WI38 (cell line): Measurements from ENCODE around the gene GAS2L2.

Source experiments
- H3K4me3 ChIP-seq: 2 replicates; pipeline ENCODE4 v1.5.1; 2011; ENCODE audit warnings: low read depth, mild to moderate bottlenecking, control low read depth, low read length
- TF ChIP-seq, protein P1 (sequence below): IDR thresholded peaks from 2 replicates; pipeline ENCODE4 v1.5.1; 2012; ENCODE audit warnings: low read depth, mild to moderate bottlenecking, control low read depth, low read length

The GAS2L2 gene

GRCh38 chr17:35694906-35695305 lies 58.1 kb downstream of the GAS2L2 start:
- no peak overlapping the region for H3K4me3 ChIP-seq
- TF ChIP-seq, protein P1, sequence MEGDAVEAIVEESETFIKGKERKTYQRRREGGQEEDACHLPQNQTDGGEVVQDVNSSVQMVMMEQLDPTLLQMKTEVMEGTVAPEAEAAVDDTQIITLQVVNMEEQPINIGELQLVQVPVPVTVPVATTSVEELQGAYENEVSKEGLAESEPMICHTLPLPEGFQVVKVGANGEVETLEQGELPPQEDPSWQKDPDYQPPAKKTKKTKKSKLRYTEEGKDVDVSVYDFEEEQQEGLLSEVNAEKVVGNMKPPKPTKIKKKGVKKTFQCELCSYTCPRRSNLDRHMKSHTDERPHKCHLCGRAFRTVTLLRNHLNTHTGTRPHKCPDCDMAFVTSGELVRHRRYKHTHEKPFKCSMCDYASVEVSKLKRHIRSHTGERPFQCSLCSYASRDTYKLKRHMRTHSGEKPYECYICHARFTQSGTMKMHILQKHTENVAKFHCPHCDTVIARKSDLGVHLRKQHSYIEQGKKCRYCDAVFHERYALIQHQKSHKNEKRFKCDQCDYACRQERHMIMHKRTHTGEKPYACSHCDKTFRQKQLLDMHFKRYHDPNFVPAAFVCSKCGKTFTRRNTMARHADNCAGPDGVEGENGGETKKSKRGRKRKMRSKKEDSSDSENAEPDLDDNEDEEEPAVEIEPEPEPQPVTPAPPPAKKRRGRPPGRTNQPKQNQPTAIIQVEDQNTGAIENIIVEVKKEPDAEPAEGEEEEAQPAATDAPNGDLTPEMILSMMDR: no peak
